ENCODE data around the gene INSIG1. TPM values are rescaled to one million over a fixed set of nuclear protein-coding genes. Genes with fewer than 3 reads are reported as not detected.

Gene INSIG1
- total and polyA plus RNA-seq, 2 of the 4 experiments (the other 2 are of a cell fraction): 19.0 to 26.0 TPM

- no peak overlapping the region for H3K56ac ChIP-seq (ENCODE audit: extremely low read depth, insufficient read depth, low read length)
Measured at GRCh38 chr7:155303039-155303593, 5.4 kb downstream of the INSIG1 start.

More at GRCh38 chr7:155303039-155303593, 5.4 kb downstream of the INSIG1 start:
- no peak overlapping the region for H4K5ac ChIP-seq (ENCODE audit: low read depth, low read length)
- H3K18ac ChIP-seq (ENCODE audit: low read depth, low read length): no peak overlapping the region
- 88% methylated on average over 2 of the region's 10 CpGs; no CpG with 5 or more reads in 1 of the 2 experiments for WGBS, 2 experiments (ENCODE audit: extremely low coverage in 2 of 2, insufficient read length in 1 of 2)
- intact Hi-C loops (cut with micrococcal nuclease): no loop called here
- H3K9me1 ChIP-seq (ENCODE audit: insufficient read depth, low read length): peaks cover 8% of the 10 kb centered on the region
- H4K8ac ChIP-seq (ENCODE audit: low read depth in 2 of 2, low read length in 2 of 2): no peak overlapping the region
- no peak overlapping the region for H2BK20ac ChIP-seq (ENCODE audit: low read depth, low read length)
- no peaks in the 10 kb centered on the region for H3K27me3 ChIP-seq (ENCODE audit: control insufficient read depth, insufficient read depth, low read length)
- no peak overlapping the region for H2AFZ ChIP-seq (replicated peaks; ENCODE audit: low read length, poor library complexity)
- no TSS peak for BruUV-seq (replicated peaks)
- no peak overlapping the region for H2AK9ac ChIP-seq (replicated peaks; ENCODE audit: low read depth, low read length, poor library complexity)
- no peak overlapping the region for H3K23ac ChIP-seq (ENCODE audit: low read depth, low read length)
- dilution Hi-C loops (cut with HindIII; ENCODE audit: low sequenced_read_pairs, unreplicated experiment): no loop called here
- H3K14ac ChIP-seq (replicated peaks; ENCODE audit: low read depth, low read length): no peak overlapping the region
- H2AK5ac ChIP-seq (ENCODE audit: low read depth, low read length): no peak overlapping the region
- DNase-seq (no peak), ATAC-seq (ENCODE audit: low read depth) (no peak)
- no peak overlapping the region for H3K9ac ChIP-seq (ENCODE audit: low read depth, low read length)
- H3K4me1 ChIP-seq (ENCODE audit: control insufficient read depth, insufficient read depth, low read length): peaks cover 2% of the 10 kb centered on the region; the same call in 1 of the 2 replicates
- in situ Hi-C loops (cut with MboI; ENCODE audit: low sequenced_read_pairs): no loop called here
- no peak overlapping the region for H3K4me2 ChIP-seq (ENCODE audit: low read depth, low read length)
- peaks cover 18% of the 10 kb centered on the region for H4K20me1 ChIP-seq (ENCODE audit: insufficient read depth, low read length)
- H3K4me3 ChIP-seq (ENCODE audit: insufficient read depth, low read depth, low read length): no peak overlapping the region
- H3K4ac ChIP-seq (ENCODE audit: low read depth, low read length): no peak overlapping the region
- TF ChIP-seq MAZ (IDR thresholded peaks at IDR 0.05; ENCODE audit: borderline replicate concordance, low read depth, low read length) (no peak), NFE2L2 (IDR thresholded peaks at IDR 0.05; ENCODE audit: low read depth, low read length) (no peak), SMC3 (IDR thresholded peaks at IDR 0.05; ENCODE audit: low read depth, low read length) (no peak), MAFK (IDR thresholded peaks at IDR 0.05; ENCODE audit: low read depth, low read length) (no peak), ELK1 (IDR thresholded peaks at IDR 0.05; ENCODE audit: borderline replicate concordance, low read depth, low read length) (no peak), MXI1 (IDR thresholded peaks at IDR 0.05; ENCODE audit: borderline replicate concordance, low read depth, low read length) (no peak), POLR2A (IDR thresholded peaks at IDR 0.05; ENCODE audit: low read depth, low read length) (no peak)
- TF ChIP-seq, protein P1, sequence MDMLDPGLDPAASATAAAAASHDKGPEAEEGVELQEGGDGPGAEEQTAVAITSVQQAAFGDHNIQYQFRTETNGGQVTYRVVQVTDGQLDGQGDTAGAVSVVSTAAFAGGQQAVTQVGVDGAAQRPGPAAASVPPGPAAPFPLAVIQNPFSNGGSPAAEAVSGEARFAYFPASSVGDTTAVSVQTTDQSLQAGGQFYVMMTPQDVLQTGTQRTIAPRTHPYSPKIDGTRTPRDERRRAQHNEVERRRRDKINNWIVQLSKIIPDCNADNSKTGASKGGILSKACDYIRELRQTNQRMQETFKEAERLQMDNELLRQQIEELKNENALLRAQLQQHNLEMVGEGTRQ (IDR thresholded peaks at IDR 0.05; ENCODE audit: low read depth, low read length): no peak
- H3K27ac ChIP-seq (ENCODE audit: insufficient read depth, low read length): no peak overlapping the region
- CTCF ChIA-PET: no interaction called here
- no peak overlapping the region for H2BK5ac ChIP-seq (ENCODE audit: low read depth, low read length, poor library complexity, severe bottlenecking)
- no peak overlapping the region for H4K91ac ChIP-seq (ENCODE audit: insufficient read depth, low read depth, low read length)
- H2BK15ac ChIP-seq (ENCODE audit: low read depth, low read length): no peak overlapping the region
- peaks cover 13% of the 10 kb centered on the region for H3K36me3 ChIP-seq (ENCODE audit: control insufficient read depth, insufficient read depth, low read length)
- H3K79me1 ChIP-seq (ENCODE audit: low read depth in 1 of 2, low read length in 2 of 2): peaks cover 9 to 34% of the 10 kb centered on the region in 2 experiments; a peak in 3 of 4 replicates
- POLR2A ChIA-PET (ENCODE audit: unreplicated experiment): no interaction called here
- H3K9me3 ChIP-seq (ENCODE audit: control insufficient read depth, insufficient read depth, low read length): no peaks in the 10 kb centered on the region
- H2BK120ac ChIP-seq (ENCODE audit: low read depth, low read length): no peak overlapping the region

Measured in IMR-90 (cell line).